Breast epithelium (tissue), 3 donors: Measurements from ENCODE around the gene MRTFB.

ENCODE experiments used
- POLR2A ChIP-seq: fragments of 450-650 bp; IDR thresholded peaks from one replicate; pipeline ENCODE4 v1.6.1; 2016; ENCODE audit warnings: antibody characterized with exemption, mild to moderate bottlenecking, moderate library complexity
- POLR2AphosphoS5 ChIP-seq, 3 donors: sonication (generic); formaldehyde crosslinking; IDR thresholded peaks; one replicate each; pipeline ENCODE4 v1.6.1; 2017; ENCODE audit warnings: antibody characterized with exemption in 3 of 3
- TF ChIP-seq, protein P1 (sequence below), 3 donors: fragments of 450-650 bp; IDR thresholded peaks; one replicate each; pipeline ENCODE4 v1.5.1; 2016 to 2017; ENCODE audit warnings: antibody characterized with exemption in 3 of 3, mild to moderate bottlenecking in 3 of 3, moderate library complexity in 3 of 3

DNA sequence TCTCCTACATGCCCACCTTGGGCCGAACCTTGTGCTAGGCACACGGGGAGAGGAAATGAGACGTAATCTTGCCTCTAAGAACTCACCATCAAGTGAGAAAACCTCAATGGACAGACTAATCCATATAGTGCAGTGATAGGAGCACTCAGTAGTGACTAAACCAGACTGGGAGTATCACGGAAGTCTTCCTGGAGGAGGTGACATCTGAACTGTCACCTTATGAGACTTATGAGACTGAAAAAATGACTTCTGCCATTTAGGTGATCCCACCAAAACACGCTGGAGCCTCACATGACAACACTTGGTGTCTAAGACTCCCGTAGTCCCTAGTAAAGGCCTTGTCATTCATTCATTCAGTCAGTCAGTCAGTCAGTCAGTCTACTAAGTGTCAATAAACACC is 27.3 kb upstream of the MRTFB start:
- no peak for TF ChIP-seq POLR2AphosphoS5 (IDR thresholded peaks at IDR 0.05)
- no peak for TF ChIP-seq POLR2A
- TF ChIP-seq, protein P1, sequence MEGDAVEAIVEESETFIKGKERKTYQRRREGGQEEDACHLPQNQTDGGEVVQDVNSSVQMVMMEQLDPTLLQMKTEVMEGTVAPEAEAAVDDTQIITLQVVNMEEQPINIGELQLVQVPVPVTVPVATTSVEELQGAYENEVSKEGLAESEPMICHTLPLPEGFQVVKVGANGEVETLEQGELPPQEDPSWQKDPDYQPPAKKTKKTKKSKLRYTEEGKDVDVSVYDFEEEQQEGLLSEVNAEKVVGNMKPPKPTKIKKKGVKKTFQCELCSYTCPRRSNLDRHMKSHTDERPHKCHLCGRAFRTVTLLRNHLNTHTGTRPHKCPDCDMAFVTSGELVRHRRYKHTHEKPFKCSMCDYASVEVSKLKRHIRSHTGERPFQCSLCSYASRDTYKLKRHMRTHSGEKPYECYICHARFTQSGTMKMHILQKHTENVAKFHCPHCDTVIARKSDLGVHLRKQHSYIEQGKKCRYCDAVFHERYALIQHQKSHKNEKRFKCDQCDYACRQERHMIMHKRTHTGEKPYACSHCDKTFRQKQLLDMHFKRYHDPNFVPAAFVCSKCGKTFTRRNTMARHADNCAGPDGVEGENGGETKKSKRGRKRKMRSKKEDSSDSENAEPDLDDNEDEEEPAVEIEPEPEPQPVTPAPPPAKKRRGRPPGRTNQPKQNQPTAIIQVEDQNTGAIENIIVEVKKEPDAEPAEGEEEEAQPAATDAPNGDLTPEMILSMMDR (IDR thresholded peaks at IDR 0.05), result no peak
